Activated T-cell treated with anti-CD3 and anti-CD28 coated beads for 4 hours (primary cell): Measurements from ENCODE around the gene RNASE11.
"Not testable (repeated sequence)": the region's sequence is repeated elsewhere in the genome, so short reads cannot be mapped to it uniquely, and the experiment has no call there.

Experiments used
- DNase-seq: peaks from one replicate; pipeline ENCODE4 v3.0.0-alpha.2; 2020

Gene RNASE11

DNA sequence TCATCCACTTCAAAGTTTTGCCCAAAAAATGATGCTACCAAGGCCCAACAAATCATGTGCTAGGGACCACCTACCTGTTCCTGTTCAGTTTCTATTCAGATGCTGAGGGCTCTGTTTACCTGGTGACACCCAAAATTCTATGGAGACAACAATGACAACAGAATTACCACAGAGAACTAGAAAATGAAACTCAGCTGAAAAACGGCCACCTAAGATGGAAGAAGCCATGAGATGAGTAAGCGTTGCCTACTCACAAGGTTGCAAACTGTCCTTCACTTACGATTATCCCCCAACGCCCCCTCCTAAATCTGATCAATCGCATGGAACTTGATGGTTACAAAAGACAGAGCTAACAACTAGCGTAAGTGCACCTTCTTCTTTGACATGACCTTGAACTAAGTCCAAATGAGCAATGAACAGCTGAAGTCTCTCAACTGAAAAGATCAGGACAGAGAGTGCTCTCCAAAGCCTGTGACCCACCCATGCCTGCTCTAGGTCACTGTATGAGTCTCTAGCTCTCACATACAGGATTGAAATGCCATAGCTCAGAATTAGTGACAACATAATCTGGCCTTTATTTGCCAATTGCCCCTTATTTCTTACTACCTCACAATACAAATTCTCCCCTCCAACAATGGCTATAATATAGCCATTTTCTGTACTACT, at the start of gene RNASE11:
Gene RNASE11, minus strand, starts transcription at position 513 of the 666 bp plus-strand sequence.
- DNase-seq = no peak

DNA sequence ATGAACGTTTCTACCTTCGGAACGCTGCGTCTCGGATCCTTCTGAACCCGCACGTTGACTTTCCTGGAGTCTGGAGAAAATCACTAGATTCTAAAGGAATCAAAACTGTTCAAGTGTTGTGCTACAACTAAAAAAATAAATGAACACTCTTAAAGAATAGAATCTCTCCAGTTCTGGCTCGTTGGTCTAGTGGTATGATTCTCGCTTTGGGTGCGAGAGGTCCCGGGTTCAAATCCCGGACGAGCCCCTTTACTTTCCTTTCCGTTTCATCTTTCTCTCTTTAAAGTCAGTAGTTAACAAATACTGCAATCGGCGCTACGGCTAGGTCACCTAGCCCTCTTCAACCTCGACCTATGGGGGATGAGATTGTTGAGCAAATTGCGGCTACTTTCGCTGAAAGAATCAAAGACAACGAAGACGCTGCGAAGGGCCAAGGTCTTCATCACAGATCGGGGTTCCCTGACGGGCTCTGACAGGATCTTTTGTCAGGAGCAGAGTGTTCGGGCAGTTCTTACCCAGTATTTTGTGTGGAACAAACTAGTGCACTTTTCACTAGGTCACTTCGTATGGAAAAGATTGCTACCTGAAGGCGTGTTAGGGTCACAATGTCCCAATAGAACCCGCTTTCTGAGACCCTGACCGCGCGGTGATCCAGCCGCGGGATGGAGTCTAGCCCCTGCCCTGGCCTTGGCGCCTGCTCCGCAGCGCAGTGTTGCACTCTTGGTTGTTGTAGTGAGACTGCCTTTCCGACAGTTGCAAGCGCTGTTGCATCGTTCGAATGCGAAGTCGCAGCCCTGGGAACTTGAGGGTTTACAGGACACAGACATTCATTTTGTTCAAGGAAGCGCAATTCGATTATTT, 45.3 kb upstream of the RNASE11 start:
- peak; percentile 51 for DNase-seq

DNA sequence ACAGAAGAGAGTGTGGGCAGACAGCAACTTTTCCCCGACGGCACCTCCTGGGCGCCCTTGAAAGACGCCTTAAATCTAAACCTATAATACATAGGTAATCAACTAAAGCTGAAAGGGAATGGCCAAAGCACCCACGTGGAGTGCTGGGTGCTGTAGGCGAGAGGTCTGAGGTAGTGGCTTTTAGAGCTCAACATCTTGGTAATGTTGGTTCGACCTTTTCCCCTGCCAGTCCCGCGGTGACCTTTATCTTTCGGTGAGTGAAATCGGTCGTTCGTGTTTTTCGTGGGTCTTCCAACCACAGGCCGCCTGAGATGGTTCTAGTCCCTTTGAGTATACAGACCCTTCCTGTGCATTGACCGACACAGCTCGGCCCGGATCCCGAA, 44.6 kb upstream of the RNASE11 start:
- DNase-seq = no peak

- DNase-seq = no peak
These were observed 44.1 kb upstream of the RNASE11 start for GRCh38 chr14:20631880-20632389.

- peak; percentile 47 for DNase-seq
These were observed 43.5 kb upstream of the RNASE11 start for GRCh38 chr14:20631023-20631879.

DNA sequence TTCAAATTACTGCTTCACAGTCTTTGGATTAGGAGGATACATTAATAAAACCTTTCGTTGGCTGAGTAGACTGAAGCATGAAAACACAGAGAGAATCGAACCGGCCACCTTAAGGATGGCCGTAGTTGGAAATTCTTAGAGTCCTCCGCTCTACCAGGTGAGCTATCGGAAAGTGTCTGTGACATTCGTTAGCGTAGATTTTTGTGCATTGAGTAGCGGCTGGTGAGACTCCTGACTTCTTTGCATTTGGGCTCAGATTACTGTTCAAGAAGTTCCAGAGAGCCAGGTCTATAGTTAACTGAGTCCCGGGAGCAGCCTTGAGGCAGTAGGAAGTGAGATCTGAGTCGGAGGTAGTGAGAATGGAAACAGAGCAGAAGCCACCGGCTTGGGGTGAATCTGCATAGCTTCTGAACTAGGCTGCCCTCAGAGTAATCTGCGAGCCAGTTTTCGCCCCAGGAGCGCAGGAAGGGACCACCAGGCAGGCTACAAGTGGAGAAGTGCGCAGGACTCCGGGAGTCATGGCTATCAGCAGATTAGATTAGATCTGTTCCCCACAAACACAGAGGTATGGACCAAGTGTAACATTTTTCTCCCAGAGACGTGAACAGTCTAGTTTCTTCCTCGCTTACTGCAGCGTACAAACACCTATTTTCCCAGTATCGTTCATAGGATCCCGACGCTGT, 42.7 kb upstream of the RNASE11 start:
- DNase-seq = no peak

DNA sequence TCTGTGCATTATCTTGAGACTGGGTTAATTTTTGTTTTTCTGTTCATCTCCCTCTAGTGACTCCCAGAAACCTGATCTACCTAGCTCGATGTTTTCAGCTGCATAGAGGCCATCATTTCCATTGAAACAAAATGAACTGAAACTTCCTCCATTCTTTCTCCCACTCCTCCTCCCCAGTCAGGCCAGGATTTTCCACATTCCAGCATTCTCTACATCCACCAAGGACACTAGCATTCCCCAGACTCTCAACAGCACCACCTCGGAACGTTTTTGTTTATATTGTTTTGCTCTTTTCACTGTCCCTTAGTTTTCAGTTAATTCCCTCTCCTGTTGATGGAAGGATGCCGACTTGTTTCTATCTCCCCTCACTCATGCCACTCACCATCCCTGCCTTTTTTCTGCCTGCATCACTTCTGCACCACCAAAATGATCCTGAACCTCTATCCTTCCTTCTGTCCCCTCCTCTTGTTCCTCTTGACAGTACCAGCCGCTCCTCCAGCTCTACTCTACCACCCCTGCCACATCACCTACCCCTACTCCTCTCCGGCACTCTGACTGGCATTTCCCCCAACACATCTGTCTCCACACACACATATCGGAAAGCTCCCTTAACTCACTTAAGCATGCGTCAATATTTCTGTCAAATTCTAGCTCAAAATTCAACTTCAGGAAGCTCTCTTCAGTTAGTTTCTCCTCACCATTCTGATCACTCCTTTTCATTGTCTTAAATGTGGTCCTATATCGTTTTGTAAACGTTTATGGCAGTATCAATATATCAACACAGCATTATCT, 40.5 kb upstream of the RNASE11 start:
- no peak for DNase-seq

GRCh38 chr14:20627346-20628027, 39.7 kb upstream of the RNASE11 start:
- no peak for DNase-seq

GRCh38 chr14:20626274-20626673, 38.5 kb upstream of the RNASE11 start:
- DNase-seq = no peak

DNA sequence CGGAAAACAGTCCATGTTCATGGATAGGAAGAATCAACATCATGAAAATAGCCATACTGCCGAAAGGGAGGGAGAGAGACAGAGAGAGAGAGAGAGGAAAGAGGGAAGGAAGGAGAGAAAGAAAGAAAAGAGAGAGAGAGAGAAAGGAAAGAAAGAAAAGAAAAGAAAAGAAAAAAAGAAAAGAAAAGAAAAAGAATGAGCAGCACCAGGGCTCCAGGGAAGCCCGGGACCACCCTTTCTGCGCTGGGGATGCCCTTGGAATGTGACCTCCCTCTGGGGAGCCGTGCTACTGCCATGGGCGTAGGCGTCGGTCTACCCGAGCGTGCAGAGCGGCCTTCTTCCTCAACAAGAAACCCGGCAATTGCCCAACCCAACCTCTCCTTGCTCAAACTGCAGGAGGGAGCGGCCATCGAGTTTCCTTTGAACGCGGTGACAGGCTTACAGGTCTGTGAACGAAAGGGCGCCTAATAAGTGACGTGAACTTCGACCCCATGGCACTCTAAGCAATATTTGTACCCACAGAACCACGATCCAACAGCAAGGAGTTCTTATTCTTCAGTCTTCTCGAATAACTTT, 36.8 kb upstream of the RNASE11 start:
- DNase-seq = no peak

DNA sequence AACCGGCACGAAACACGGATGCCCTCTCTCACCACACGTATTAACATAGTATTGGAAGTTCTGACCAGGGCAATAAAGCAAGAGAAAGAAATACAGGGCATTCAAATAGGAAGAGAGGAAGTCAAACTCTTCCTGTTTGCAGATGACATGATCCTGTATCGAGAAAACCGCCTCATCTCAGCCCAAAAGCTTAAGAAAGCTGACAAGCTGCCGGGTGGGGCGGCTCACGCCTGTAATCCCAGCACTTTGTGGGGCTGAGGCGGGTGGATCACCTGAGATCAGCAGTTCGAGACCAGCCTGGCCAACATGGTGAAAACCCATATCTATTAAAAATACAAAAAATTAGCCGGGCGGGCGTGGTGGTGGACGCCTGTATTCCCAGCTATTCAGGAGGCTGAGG, 36.0 kb upstream of the RNASE11 start:
- no peak for DNase-seq

DNA sequence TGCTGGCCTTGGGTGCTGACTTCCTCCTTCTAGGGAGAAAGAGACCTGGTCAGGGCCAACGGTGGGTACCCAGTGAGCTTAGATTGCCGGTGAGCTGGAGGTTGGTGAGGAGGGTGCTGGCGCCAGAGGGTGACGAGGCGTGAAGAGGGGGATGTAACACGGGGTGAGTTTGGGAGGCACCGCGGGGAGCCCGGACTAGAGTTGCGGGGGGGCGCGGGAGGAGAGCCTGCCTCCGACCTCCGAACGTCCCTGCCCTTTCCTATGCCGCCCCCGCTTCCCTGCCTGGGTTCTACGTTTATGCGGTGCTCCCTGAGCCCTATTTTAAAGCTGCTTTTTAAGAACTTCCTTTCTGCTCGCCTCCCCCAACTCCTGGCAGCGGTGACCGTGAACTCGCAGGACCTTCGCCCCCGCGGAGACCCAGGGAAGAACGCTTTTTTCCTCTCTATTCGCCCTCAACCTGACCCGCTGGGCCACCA, 35.1 kb upstream of the RNASE11 start:
- DNase-seq = no peak

DNA sequence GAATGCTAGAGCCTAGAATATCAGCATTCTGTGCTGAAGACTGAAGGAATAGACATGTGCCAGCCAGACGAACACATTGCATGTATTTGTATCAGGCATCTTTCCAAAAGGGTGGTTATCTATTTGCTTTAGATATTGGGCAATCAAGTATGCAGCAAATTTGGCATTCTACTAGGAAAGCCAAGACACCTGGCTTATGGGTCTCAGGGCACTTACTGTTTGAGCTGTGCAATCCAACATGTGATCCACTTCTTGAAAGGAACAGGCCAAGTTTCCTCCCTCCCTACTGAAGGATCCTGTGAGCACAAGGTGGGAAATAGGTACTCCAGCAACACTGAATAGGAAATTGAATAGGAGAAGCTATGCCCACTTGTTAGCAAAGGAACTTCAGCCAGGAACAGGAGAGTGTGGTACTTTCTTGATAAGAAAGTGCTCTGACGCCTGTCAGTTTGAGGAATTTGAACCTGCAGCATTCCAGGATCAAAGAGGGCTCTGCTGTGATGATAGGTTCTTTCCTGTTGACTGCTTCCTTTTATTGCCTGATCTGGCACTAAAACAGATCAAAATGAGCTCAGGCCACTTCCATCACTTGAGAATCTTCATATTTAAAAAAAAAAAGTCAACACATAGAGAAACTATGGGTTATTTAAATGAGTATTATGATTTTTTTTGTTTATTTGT, 33.1 kb upstream of the RNASE11 start:
- no peak for DNase-seq

DNA sequence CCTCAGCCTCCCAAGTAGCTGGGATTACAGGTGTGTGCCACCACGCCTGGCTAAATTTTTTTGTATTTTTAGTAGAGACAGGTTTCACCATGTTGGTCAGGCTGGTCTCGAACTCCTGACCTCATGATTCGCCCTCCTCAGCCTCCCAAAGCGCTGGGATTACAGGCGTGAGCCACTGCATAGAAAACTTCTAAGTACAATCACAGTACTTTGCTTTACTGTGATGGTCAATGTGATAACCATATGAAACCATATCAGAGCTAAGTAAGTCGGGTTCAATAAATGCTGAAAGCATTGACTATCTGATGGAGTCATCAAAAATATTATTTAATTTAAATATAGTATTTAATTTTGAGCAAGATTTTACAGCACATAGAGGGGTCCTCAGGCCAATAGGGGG, 31.9 kb upstream of the RNASE11 start:
- not testable (repeated sequence) for DNase-seq

- DNase-seq = no peak
These were observed 30.5 kb upstream of the RNASE11 start for GRCh38 chr14:20618271-20618749.

DNA sequence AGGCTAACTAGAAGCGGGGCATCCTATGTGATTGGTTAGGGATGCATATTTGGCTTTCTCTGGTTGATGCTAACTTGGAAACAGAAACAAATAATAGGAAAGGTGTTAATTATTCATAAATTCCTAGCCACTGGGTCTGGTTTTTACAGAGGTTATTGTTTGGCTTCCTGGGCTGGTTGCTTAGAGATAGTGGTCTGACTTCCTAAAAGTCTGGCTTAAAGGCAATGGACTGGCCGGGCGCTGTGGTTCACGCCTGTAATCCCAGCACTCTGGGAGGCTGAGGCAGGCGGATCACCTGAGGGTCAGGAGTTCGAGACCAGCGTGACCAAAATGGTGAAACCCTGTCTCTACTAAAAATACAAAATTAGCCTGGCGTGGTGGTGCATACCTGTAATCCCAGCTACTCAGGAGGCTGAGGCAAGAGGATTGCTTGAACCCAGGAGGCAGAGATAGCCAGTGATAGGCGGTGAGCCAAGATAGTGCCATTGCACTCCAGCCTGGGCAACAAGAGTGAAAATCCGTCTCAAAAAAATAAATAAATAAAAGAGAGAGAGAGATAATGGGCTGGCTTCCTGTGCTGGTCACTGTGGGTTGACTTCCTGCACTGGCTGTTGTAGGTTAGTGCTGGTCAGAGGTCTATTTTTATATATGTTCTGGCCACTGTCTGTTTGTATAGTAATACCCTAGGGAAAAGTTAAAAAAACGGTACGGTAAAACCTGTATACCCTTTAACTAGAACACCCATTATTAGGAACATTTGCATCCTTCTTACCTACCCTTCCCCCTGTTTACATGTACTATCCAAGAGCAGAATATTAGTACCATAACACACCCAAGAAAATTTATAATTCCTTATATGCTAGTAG, 29.6 kb upstream of the RNASE11 start:
- DNase-seq = no peak

GRCh38 chr14:20615996-20616395, 28.2 kb upstream of the RNASE11 start:
- DNase-seq = no peak

- no peak for DNase-seq
These were observed 26.4 kb upstream of the RNASE11 start for GRCh38 chr14:20614038-20614840.
